Loucy (cell line): ENCODE measurements around the gene P4HB.
A peak's percentile ranks its signal among the peaks of the same experiment; 100 is the strongest.

Experiments used
- H2AFZ ChIP-seq: fragments of 200-600 bp; sonication (generic); 2 replicates; pipeline ENCODE4 v1.6.0; 2016; ENCODE audit warnings: antibody characterized with exemption, mild to moderate bottlenecking, low read length, moderate library complexity
- H3F3A ChIP-seq: fragments of 200-600 bp; 2 replicates; pipeline ENCODE4 v1.6.0; 2016; ENCODE audit warnings: antibody characterized with exemption, low read depth, mild to moderate bottlenecking
- H3K27me3 ChIP-seq: fragments of 200-600 bp; sonication (generic); 2 replicates; pipeline ENCODE4 v1.6.1; 2014; ENCODE audit warnings: low read length, mild to moderate bottlenecking; ENCODE audit not compliant: insufficient read depth, poor library complexity, severe bottlenecking
- H3K36me3 ChIP-seq: fragments of 200-600 bp; sonication (generic); 2 replicates; pipeline ENCODE4 v1.6.1; 2016; ENCODE audit warnings: low read length; ENCODE audit not compliant: insufficient read depth
- H3K4me1 ChIP-seq: fragments of 200-600 bp; sonication (generic); 2 replicates; pipeline ENCODE4 v1.5.1; 2014; ENCODE audit warnings: low read length, mild to moderate bottlenecking; ENCODE audit not compliant: insufficient read depth, poor library complexity, severe bottlenecking
- H3K4me2 ChIP-seq: fragments of 200-600 bp; sonication (generic); 2 replicates; pipeline ENCODE4 v1.6.0; 2014; ENCODE audit warnings: antibody characterized with exemption, low read length, low read depth, mild to moderate bottlenecking; ENCODE audit not compliant: poor library complexity, severe bottlenecking
- H3K4me3 ChIP-seq: fragments of 200-600 bp; sonication (generic); 2 replicates; pipeline ENCODE4 v1.5.1; 2014; ENCODE audit warnings: low read length, mild to moderate bottlenecking, mixed read lengths; ENCODE audit not compliant: poor library complexity, severe bottlenecking
- H3K79me2 ChIP-seq: fragments of 200-600 bp; sonication (generic); 2 replicates; pipeline ENCODE4 v1.6.1; 2014; ENCODE audit warnings: low read length; ENCODE audit not compliant: insufficient read depth
- H3K9ac ChIP-seq: fragments of 200-600 bp; sonication (generic); 2 replicates; pipeline ENCODE4 v1.6.0; 2014; ENCODE audit warnings: mild to moderate bottlenecking, low read depth, low read length, moderate library complexity; ENCODE audit not compliant: poor library complexity, severe bottlenecking
- H3K9me2 ChIP-seq: fragments of 200-600 bp; sonication (generic); replicated peaks from 2 replicates; pipeline ENCODE4 v1.6.1; 2016; ENCODE audit warnings: low read depth, low read length, mixed read lengths
- H3K9me3 ChIP-seq: fragments of 200-600 bp; sonication (generic); 2 replicates; pipeline ENCODE4 v1.6.1; 2014; ENCODE audit warnings: mild to moderate bottlenecking, antibody characterized with exemption, low read length, low read depth; ENCODE audit not compliant: insufficient read depth
- H4K20me1 ChIP-seq: fragments of 200-600 bp; sonication (generic); 2 replicates; pipeline ENCODE4 v1.6.0; 2014; ENCODE audit warnings: antibody characterized with exemption, low read length, mild to moderate bottlenecking; ENCODE audit not compliant: insufficient read depth, poor library complexity, severe bottlenecking
- EZH2phosphoT487 ChIP-seq: fragments of 200-600 bp; IDR thresholded peaks from 2 replicates; pipeline ENCODE4 v1.6.1; 2018; ENCODE audit warnings: antibody characterized with exemption, mild to moderate bottlenecking, moderate library complexity, borderline replicate concordance
- TF ChIP-seq, protein P1 (sequence below): fragments of 200-600 bp; sonication (generic); conservative IDR thresholded peaks from 2 replicates; pipeline ENCODE4 v1.5.1; 2014; ENCODE audit warnings: mild to moderate bottlenecking, antibody characterized with exemption, low read length

The P4HB gene

DNA sequence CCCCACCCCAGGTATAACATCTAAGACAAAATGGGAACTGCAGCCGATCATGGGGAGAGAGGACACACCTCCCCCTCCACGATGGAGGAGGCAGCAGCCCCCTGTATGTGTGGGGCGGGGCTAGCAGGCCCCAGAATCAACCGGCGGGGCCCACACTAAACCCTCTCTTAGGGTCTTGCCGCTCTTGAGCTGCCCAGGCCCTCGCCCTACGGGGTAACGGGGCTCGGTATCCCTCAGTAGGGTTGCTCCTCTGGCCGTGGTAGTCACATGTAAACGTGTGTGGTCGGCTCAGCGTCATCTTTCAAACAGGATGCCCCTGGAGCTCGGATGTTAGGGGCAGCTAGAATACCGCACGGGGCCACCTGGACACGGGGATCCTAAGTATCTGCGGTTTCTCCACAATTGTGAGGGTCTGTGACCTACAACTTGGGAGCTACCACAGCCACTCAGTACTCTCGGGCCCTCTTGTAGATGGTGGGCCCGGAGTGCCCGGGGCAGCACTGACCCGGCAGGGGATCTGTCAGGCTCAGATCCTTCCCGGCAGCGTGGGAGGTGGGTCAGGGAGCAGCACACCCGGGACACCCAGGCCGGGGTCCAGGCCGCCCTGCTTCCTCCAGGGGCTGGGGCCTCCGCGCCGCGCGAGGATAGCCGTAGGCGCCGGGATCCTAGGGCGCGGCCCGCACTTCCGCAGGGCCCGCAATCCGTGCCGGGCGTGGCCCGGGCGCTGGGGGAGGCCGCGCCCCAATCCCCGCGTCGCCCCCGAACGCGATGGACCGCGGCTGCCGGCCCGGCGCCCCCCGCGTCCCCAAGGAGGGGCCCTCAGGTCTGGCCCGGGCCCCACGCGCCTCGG, 10.0 kb upstream of the P4HB start:
- Histone ChIP-seq H2AFZ (no peak overlapping the region), H3K9ac (peak overlapping the region; percentile 97), H3K4me1 (peaks cover 17% of the 10 kb centered on the region), H4K20me1 (peaks cover 33% of the 10 kb centered on the region), H3K79me2 (peaks cover 70% of the 10 kb centered on the region), H3K9me3 (no peaks in the 10 kb centered on the region), H3K4me3 (peak overlapping the region; percentile 86), H3K27me3 (peaks cover 4% of the 10 kb centered on the region), H3K4me2 (peak overlapping the region; percentile 99), H3K36me3 (peaks cover 18% of the 10 kb centered on the region), H3F3A (peaks cover 8% of the 10 kb centered on the region; the same call in 1 of the 2 replicates), H3K9me2 (no peaks in the 10 kb centered on the region)
- TF ChIP-seq EZH2phosphoT487: no peak
- TF ChIP-seq, protein P1, sequence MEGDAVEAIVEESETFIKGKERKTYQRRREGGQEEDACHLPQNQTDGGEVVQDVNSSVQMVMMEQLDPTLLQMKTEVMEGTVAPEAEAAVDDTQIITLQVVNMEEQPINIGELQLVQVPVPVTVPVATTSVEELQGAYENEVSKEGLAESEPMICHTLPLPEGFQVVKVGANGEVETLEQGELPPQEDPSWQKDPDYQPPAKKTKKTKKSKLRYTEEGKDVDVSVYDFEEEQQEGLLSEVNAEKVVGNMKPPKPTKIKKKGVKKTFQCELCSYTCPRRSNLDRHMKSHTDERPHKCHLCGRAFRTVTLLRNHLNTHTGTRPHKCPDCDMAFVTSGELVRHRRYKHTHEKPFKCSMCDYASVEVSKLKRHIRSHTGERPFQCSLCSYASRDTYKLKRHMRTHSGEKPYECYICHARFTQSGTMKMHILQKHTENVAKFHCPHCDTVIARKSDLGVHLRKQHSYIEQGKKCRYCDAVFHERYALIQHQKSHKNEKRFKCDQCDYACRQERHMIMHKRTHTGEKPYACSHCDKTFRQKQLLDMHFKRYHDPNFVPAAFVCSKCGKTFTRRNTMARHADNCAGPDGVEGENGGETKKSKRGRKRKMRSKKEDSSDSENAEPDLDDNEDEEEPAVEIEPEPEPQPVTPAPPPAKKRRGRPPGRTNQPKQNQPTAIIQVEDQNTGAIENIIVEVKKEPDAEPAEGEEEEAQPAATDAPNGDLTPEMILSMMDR: no peak

DNA sequence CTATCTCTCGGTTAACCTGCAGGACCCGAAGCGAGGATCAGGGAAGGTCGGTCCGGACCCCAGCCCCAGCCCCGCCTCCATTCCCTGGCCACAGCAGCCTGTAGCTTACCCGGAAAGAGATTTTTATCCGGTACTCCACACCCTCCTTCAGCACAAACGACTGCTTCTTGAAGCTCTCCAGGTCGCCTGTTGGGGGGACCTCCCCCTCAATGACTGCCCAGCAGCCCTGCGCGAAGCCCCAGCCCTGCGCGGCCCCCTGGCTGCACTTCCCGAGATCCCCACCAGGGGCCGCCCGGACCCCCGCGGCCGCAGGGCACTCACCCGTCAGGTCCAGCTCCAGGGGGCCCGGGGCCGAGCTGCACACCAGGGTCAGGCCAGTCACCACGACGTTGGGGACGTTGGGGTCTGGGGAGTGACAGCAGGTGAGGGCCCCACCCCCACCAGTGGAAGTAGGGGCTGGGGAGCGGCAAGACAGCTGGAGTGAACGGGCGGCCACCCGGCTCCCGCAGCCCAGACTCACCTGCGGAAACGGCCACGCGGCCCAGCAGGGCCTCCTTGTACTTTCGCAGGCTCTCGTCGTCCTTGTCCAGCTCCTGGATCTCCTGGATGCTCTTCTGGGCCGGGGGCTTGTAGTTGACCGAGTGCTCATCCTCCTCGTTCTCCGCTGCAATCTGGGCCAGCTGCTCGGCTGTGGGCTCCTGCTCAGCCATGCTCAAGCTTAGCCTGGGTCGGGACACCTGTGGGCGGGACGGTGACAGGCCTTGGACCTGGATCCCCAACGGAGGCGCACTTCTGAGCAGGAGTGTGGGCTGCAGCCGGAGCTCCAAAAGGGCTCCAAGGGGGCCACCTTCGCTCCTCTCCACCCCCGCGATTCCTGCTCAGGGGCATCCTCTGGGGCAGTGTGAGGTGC, 9.1 kb upstream of the P4HB start:
- Histone ChIP-seq H3K79me2 (peaks cover 77% of the 10 kb centered on the region), H3F3A (peaks cover 8% of the 10 kb centered on the region; the same call in 1 of the 2 replicates), H3K4me1 (peaks cover 17% of the 10 kb centered on the region)

DNA sequence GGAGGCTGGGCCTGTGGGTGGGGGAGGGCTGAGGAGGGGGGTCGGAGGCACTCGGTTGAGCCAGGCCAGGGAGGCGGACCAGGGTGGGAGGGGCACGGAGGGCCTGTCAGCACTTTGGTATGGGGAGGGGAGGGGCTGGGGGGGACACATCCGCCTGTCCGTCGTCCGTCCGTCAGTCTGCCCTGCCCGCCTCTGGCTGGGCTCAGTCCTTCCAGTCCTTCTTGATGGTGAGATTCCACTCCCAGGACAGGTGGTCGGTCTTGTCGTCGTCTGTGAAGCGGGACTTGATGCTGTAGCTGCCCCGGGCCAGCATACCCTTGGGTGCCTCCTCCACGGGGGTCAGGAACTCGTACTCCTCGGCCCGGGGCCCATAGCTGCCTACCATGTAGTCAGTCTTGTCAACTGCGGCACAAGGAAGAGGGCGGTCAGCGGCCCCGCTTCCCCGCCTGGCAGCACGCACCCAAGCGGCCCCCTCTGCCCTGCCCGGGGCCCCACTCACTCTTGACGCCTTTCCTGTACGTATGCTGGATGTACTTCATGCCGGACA, 8.4 kb upstream of the P4HB start:
- peak overlapping the region; percentile 99 for H3K4me2 ChIP-seq
- H3K4me3 ChIP-seq: peak overlapping the region; percentile 86
- H3K4me1 ChIP-seq: peaks cover 20% of the 10 kb centered on the region

More for the DNA sequence above, 9.1 kb upstream of the P4HB start:
- Histone ChIP-seq H3K9ac (peak overlapping the region; percentile 97), H3K27me3 (peaks cover 4% of the 10 kb centered on the region), H3K4me2 (peak overlapping the region; percentile 99), H4K20me1 (peaks cover 33% of the 10 kb centered on the region), H3K36me3 (peaks cover 18% of the 10 kb centered on the region), H3K9me2 (no peaks in the 10 kb centered on the region), H3K9me3 (no peaks in the 10 kb centered on the region), H3K4me3 (peak overlapping the region; percentile 86), H2AFZ (no peak overlapping the region)
- no peak for TF ChIP-seq EZH2phosphoT487
- TF ChIP-seq, protein P1: peak; percentile 81

More for the DNA sequence above, 8.4 kb upstream of the P4HB start:
- Histone ChIP-seq H3K79me2 (peaks cover 84% of the 10 kb centered on the region), H2AFZ (no peak overlapping the region), H3K9me3 (no peaks in the 10 kb centered on the region), H3K9me2 (no peaks in the 10 kb centered on the region), H4K20me1 (peaks cover 36% of the 10 kb centered on the region), H3K27me3 (peaks cover 4% of the 10 kb centered on the region), H3F3A (peaks cover 2% of the 10 kb centered on the region; the same call in 1 of the 2 replicates), H3K9ac (no peak overlapping the region), H3K36me3 (peaks cover 18% of the 10 kb centered on the region)
- TF ChIP-seq EZH2phosphoT487: no peak
- TF ChIP-seq, protein P1: no peak
